GM12878 (cell line): ENCODE data around the gene DMRTC2. TPM values are rescaled to one million over a fixed set of nuclear protein-coding genes. Genes with fewer than 3 reads are reported as not detected.
A peak's percentile ranks its signal among the peaks of the same experiment; 100 is the strongest.

ENCODE experiments used
- ASH2L ChIP-seq: fragments of 300-600, 200-600 bp; sonication (generic); IDR thresholded peaks from 2 replicates; pipeline ENCODE4 v1.6.1; 2017; ENCODE audit warnings: low read depth, mild to moderate bottlenecking, borderline replicate concordance
- E2F8 ChIP-seq: fragments of 450-650 bp; IDR thresholded peaks from 2 replicates; pipeline ENCODE4 v1.6.1; 2018; ENCODE audit warnings: mild to moderate bottlenecking, low read depth, moderate library complexity; ENCODE audit not compliant: partially characterized antibody
- FOS ChIP-seq: IDR thresholded peaks from 3 replicates; pipeline ENCODE4 v1.6.1; 2011; ENCODE audit warnings: borderline replicate concordance; ENCODE audit not compliant: insufficient read length; ENCODE audit errors: extremely low read depth
- MTA2 ChIP-seq: fragments of 450-650 bp; IDR thresholded peaks from 2 replicates; pipeline ENCODE4 v1.6.1; 2016; ENCODE audit warnings: low read depth, mild to moderate bottlenecking, moderate library complexity
- NFIC ChIP-seq: IDR thresholded peaks from 2 replicates; pipeline ENCODE4 v1.6.1; 2012; ENCODE audit warnings: low read depth, mild to moderate bottlenecking, inconsistent platforms, low read length, moderate library complexity
- NFXL1 ChIP-seq: fragments of 450-650 bp; IDR thresholded peaks from 2 replicates; pipeline ENCODE4 v1.6.1; 2017; ENCODE audit warnings: antibody characterized with exemption, mild to moderate bottlenecking, borderline replicate concordance
- RCOR1 ChIP-seq: conservative IDR thresholded peaks from 2 replicates; pipeline ENCODE4 v1.6.1; 2012; ENCODE audit warnings: low read depth, low read length, improper control_type of control experiment
- SP1 ChIP-seq: IDR thresholded peaks from one replicate; pipeline ENCODE4 v1.6.1; 2011; ENCODE audit warnings: low read depth, low read length
- SRF ChIP-seq, 2 experiments: IDR thresholded peaks; 2 replicates each; pipeline ENCODE4 v1.6.1; 2011; ENCODE audit warnings: low read depth in 2 of 2, low read length in 2 of 2, mild to moderate bottlenecking in 1 of 2, moderate library complexity in 1 of 2
- YY1 ChIP-seq: IDR thresholded peaks from 2 replicates; pipeline ENCODE4 v1.6.1; 2011; ENCODE audit warnings: low read depth, mild to moderate bottlenecking, low read length
- ZBTB11 ChIP-seq: fragments of 450-650 bp; formaldehyde crosslinking; IDR thresholded peaks from 2 replicates; pipeline ENCODE4 v1.5.0; 2022; ENCODE audit warnings: mild to moderate bottlenecking, missing genetic modification characterization
- ZBTB40 ChIP-seq: fragments of 450-650 bp; IDR thresholded peaks from 2 replicates; pipeline ENCODE4 v1.6.1; 2016; ENCODE audit warnings: mild to moderate bottlenecking, moderate library complexity, borderline replicate concordance
- ZNF687 ChIP-seq: fragments of 450-650 bp; IDR thresholded peaks from 2 replicates; pipeline ENCODE4 v1.6.1; 2017; ENCODE audit warnings: mild to moderate bottlenecking, moderate library complexity
- polyA plus RNA-seq, 11 experiments: library from polyadenylated mRNA; depleted of rRNA in 4 of 11; unstranded in 6 of 11; stranded (reverse) in 5 of 11; fragments of >200 nt; fragmentation: Nextera tagmentation in 4 of 11; fragmentation: Illumina TruSeq in 1 of 11; extraction: Ambion mirVana in 4 of 11; extraction: Trizol in 1 of 11; gene quantifications; 1 replicate in 1 of 11; 2 replicates in 10 of 11; pipeline versions ENCODE4 v1.2.1 to v1.2.3, GENCODE V29; 2011 to 2016; ENCODE audit warnings: inconsistent platforms in 2 of 11, missing spikeins in 2 of 11, low read depth in 1 of 11
- total RNA-seq, 4 experiments: library from RNA; depleted of rRNA in 3 of 4; stranded (reverse); fragments of >200 nt in 3 of 4; fragmentation: Illumina TruSeq in 1 of 4; extraction: Trizol in 1 of 4; gene quantifications; 2 replicates each; pipeline versions ENCODE4 v1.2.1 to v1.2.3, GENCODE V29; 2013 to 2021

The DMRTC2 gene
- total and polyA plus RNA-seq, 10 of the 15 experiments (the other 5 are each of a cell fraction or from before 2014, with no cell fraction given), result not detected

GRCh38 chr19:41883821-41884733 is 39.2 kb downstream of the DMRTC2 start (continued):
- TF ChIP-seq ZBTB40, result peak; percentile 73; the same call in 1 of the 2 replicates
- TF ChIP-seq ASH2L, result no peak
- no peak for TF ChIP-seq NFXL1
- no peak for TF ChIP-seq E2F8
- TF ChIP-seq SRF (IDR thresholded peaks at IDR 0.05; ENCODE audit: low read depth in 2 of 2, low read length in 2 of 2), result no peak; a peak in 2 of 4 replicates
- TF ChIP-seq YY1, result peak; percentile 88
- TF ChIP-seq ZNF687, result peak; percentile 55
- TF ChIP-seq NFIC, result no peak; the same call in 1 of the 2 replicates
- TF ChIP-seq FOS, result no peak
- TF ChIP-seq RCOR1, result no peak
- 0 out of 2 replicates have a peak, but pooled peaks have one; percentile 18 for TF ChIP-seq MTA2
- no peak for TF ChIP-seq ZBTB11
- peak; percentile 7 for TF ChIP-seq SP1
